HEK293 (cell line): ENCODE data around the gene PITX1.

Experiments used
- CTCF ChIA-PET: fragments of 350-600 bp; formaldehyde crosslinking; extraction: SDS; loops from one replicate; lab custom pipeline; 2021; ENCODE audit warnings: antibody characterized with exemption; lab: Yijun Ruan, JAX
- POLR2A ChIA-PET: fragments of 300-600 bp; formaldehyde crosslinking; extraction: SDS; loops from one replicate; lab custom pipeline; 2020; ENCODE audit warnings: antibody characterized with exemption, inconsistent platforms; lab: Yijun Ruan, JAX
- H3K27ac ChIP-seq: fragments of 200-500 bp; sonication (Bioruptor generic); 2 replicates; pipeline ENCODE4 v1.5.1; 2014; ENCODE audit warnings: low read depth, low read length, control low read depth, inconsistent platforms; ENCODE audit errors: extremely low read depth
- H3K36me3 ChIP-seq, 2 experiments: fragments of 200-500 bp in 1 of 2; sonication (Bioruptor generic) in 1 of 2; 1 replicate in 1 of 2; 2 replicates in 1 of 2; pipeline ENCODE4 v1.5.1; 2014 to 2017; ENCODE audit warnings: inconsistent platforms in 2 of 2, low read length in 2 of 2; ENCODE audit not compliant: control insufficient read depth in 2 of 2, insufficient read depth in 1 of 2
- H3K4me1 ChIP-seq: fragments of 200-500 bp; sonication (Bioruptor generic); 2 replicates; pipeline ENCODE4 v1.5.1; 2014; ENCODE audit warnings: mild to moderate bottlenecking, low read length, inconsistent platforms; ENCODE audit not compliant: control insufficient read depth, insufficient read depth
- H3K4me3 ChIP-seq: 2 replicates; pipeline ENCODE4 v1.5.1; 2011; ENCODE audit warnings: low read depth, mild to moderate bottlenecking, control low read depth, low read length, moderate library complexity
- H3K9me3 ChIP-seq: fragments of 200-500 bp; sonication (Bioruptor generic); 2 replicates; pipeline ENCODE4 v1.5.1; 2014; ENCODE audit warnings: low read depth, low read length, inconsistent platforms; ENCODE audit not compliant: control insufficient read depth, insufficient read depth
- AEBP2 ChIP-seq: fragments of 450-650 bp; formaldehyde crosslinking; IDR thresholded peaks from 2 replicates; pipeline ENCODE4 v1.5.1; 2016; ENCODE audit warnings: missing biosample characterization, missing genetic modification characterization, borderline replicate concordance
- BCL6B ChIP-seq: fragments of 450-650 bp; formaldehyde crosslinking; IDR thresholded peaks from 2 replicates; pipeline ENCODE4 v1.5.1; 2017; ENCODE audit warnings: missing biosample characterization, missing genetic modification characterization
- GLIS2 ChIP-seq: fragments of 450-650 bp; formaldehyde crosslinking; IDR thresholded peaks from 2 replicates; pipeline ENCODE4 v1.5.1; 2016; ENCODE audit warnings: missing biosample characterization, missing genetic modification characterization
- KLF16 ChIP-seq: fragments of 450-650 bp; formaldehyde crosslinking; IDR thresholded peaks from 2 replicates; pipeline ENCODE4 v1.5.1; 2017; ENCODE audit warnings: missing biosample characterization, missing genetic modification characterization
- PBX3 ChIP-seq: sonication (generic); formaldehyde crosslinking; IDR thresholded peaks from 2 replicates; pipeline ENCODE4 v1.8.1; 2022; ENCODE audit warnings: mild to moderate bottlenecking, moderate library complexity, missing genetic modification reagents
- RBAK ChIP-seq: fragments of 450-650 bp; formaldehyde crosslinking; IDR thresholded peaks from 2 replicates; pipeline ENCODE4 v1.5.1; 2016; ENCODE audit warnings: missing biosample characterization, missing genetic modification characterization
- SP3 ChIP-seq: fragments of 450-650 bp; formaldehyde crosslinking; IDR thresholded peaks from 2 replicates; pipeline ENCODE4 v1.5.1; 2016; ENCODE audit warnings: missing biosample characterization, missing genetic modification characterization
- ZBTB11 ChIP-seq: fragments of 450-650 bp; formaldehyde crosslinking; conservative IDR thresholded peaks from 2 replicates; pipeline ENCODE4 v1.5.1; 2016; ENCODE audit warnings: low read depth, missing biosample characterization, missing genetic modification characterization
- ZNF133 ChIP-seq: fragments of 450-650 bp; formaldehyde crosslinking; IDR thresholded peaks from 2 replicates; pipeline ENCODE4 v1.5.1; 2016; ENCODE audit warnings: missing biosample characterization, missing genetic modification characterization
- ZNF211 ChIP-seq: fragments of 450-650 bp; formaldehyde crosslinking; IDR thresholded peaks from 2 replicates; pipeline ENCODE4 v1.5.1; 2016; ENCODE audit warnings: low read depth, missing biosample characterization, missing genetic modification characterization
- ZNF221 ChIP-seq: fragments of 450-650 bp; formaldehyde crosslinking; IDR thresholded peaks from 2 replicates; pipeline ENCODE4 v1.5.1; 2017; ENCODE audit warnings: missing biosample characterization, missing genetic modification characterization, borderline replicate concordance
- ZNF266 ChIP-seq: fragments of 450-650 bp; formaldehyde crosslinking; IDR thresholded peaks from 2 replicates; pipeline ENCODE4 v1.5.1; 2016; ENCODE audit warnings: missing biosample characterization, missing genetic modification characterization, low read depth
- ZNF292 ChIP-seq: fragments of 450-650 bp; formaldehyde crosslinking; IDR thresholded peaks from 2 replicates; pipeline ENCODE4 v1.5.1; 2016; ENCODE audit warnings: low read depth, missing biosample characterization, missing genetic modification characterization, borderline replicate concordance
- ZNF501 ChIP-seq: fragments of 450-650 bp; formaldehyde crosslinking; IDR thresholded peaks from 2 replicates; pipeline ENCODE4 v1.5.1; 2016; ENCODE audit warnings: missing biosample characterization, missing genetic modification characterization
- ZNF555 ChIP-seq: fragments of 450-650 bp; formaldehyde crosslinking; conservative IDR thresholded peaks from 2 replicates; pipeline ENCODE4 v1.5.1; 2017; ENCODE audit warnings: missing biosample characterization, mild to moderate bottlenecking, missing genetic modification characterization, inconsistent platforms
- ZNF561 ChIP-seq: fragments of 450-650 bp; IDR thresholded peaks from 2 replicates; pipeline ENCODE4 v1.5.1; 2018; ENCODE audit warnings: missing biosample characterization, missing genetic modification characterization, borderline replicate concordance
- ZNF623 ChIP-seq: fragments of 450-650 bp; formaldehyde crosslinking; IDR thresholded peaks from 2 replicates; pipeline ENCODE4 v1.5.1; 2016; ENCODE audit warnings: missing biosample characterization, missing genetic modification characterization
- TF ChIP-seq, protein P1 (sequence below): fragments of 450-650 bp; formaldehyde crosslinking; IDR thresholded peaks from 2 replicates; pipeline ENCODE4 v1.5.1; 2016; ENCODE audit warnings: missing biosample characterization, missing genetic modification characterization
- TF ChIP-seq, protein P2 (sequence below): fragments of 450-650 bp; formaldehyde crosslinking; IDR thresholded peaks from 2 replicates; pipeline ENCODE4 v1.5.1; 2017; ENCODE audit warnings: missing biosample characterization, mild to moderate bottlenecking, missing genetic modification characterization, moderate library complexity

Gene PITX1

DNA sequence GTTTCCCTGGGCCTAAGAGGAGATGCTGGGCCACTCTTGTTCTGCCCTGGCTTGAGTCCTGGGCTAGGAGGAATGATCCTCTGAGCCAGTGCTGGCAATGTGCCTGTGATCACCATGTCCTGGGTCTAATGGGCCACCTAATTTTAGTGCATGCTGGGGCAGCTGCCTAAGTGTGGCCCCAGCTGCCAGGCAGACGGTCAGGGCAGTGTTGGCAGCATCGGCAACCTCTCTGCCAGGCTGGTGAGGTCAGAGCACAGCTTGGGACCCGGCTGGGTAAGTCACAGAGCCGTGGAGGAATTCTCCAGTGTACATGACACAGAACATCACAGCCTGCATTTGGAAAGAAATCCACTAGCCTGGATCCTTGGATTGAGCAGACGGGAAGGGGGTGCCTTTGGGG is 21.4 kb upstream of the PITX1 start (continued):
- TF ChIP-seq ZNF292 (tag by site-specific recombination) (no peak), ZNF561 (tag by site-specific recombination) (no peak), ZNF501 (tag by site-specific recombination) (no peak), ZNF211 (tag by site-specific recombination) (no peak), GLIS2 (no peak), ZNF623 (tag by site-specific recombination) (no peak), SP3 (tag by site-specific recombination) (no peak), BCL6B (tag by site-specific recombination) (no peak), ZBTB11 (tag by site-specific recombination) (no peak), ZNF221 (no peak), RBAK (tag by site-specific recombination) (no peak)
- TF ChIP-seq, all 188 proteins: peak for 0

DNA sequence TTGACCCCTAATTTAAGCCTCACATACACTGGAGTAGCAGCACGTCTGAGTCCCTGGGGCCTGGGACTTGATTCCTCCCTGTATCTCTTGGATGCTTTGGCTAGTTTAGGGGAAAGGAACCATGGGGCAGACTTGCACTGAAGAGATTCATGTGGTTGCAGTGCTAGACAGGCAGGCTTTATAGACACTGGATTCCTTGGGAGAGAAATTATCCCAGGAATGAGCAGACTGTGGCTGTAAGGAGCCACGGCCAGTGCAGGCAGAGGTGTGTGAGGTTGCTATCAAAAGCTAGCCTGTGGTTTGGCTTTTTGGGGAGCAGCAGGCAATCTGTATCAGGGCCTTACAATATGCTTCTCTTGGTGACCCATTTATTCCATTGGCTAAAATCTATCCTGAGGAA is 20.5 kb upstream of the PITX1 start:
- Histone ChIP-seq H3K27ac (no peak overlapping the region), H3K36me3 (no peaks in the 10 kb centered on the region), H3K4me1 (no peaks in the 10 kb centered on the region), H3K4me3 (no peak overlapping the region), H3K9me3 (no peaks in the 10 kb centered on the region)
- TF ChIP-seq, protein P1, sequence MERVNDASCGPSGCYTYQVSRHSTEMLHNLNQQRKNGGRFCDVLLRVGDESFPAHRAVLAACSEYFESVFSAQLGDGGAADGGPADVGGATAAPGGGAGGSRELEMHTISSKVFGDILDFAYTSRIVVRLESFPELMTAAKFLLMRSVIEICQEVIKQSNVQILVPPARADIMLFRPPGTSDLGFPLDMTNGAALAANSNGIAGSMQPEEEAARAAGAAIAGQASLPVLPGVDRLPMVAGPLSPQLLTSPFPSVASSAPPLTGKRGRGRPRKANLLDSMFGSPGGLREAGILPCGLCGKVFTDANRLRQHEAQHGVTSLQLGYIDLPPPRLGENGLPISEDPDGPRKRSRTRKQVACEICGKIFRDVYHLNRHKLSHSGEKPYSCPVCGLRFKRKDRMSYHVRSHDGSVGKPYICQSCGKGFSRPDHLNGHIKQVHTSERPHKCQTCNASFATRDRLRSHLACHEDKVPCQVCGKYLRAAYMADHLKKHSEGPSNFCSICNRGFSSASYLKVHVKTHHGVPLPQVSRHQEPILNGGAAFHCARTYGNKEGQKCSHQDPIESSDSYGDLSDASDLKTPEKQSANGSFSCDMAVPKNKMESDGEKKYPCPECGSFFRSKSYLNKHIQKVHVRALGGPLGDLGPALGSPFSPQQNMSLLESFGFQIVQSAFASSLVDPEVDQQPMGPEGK, result no peak
- POLR2A ChIA-PET, result no interaction called here
- CTCF ChIA-PET, result no interaction called here

DNA sequence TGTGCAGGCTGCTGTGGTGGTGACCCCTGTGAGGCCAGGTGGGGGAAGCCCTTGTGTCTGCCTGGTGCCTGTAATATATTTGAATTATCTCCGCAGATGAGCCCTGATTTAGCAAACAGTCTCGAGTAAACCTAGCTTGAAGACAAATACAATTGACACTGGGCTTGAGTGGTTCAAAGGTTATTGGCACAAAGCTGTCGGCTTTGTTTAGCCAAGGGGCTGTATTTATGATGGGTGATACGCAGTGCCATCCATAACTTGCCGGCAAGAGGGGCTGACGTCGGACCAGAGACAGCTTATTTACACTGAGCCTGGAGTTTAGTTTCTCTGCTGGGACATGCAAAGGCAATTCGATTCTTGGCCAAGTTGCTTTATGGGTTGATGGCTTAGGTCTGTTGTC is 20.0 kb upstream of the PITX1 start:
- Histone ChIP-seq H3K4me3 (no peak overlapping the region), H3K4me1 (no peaks in the 10 kb centered on the region), H3K9me3 (no peaks in the 10 kb centered on the region), H3K27ac (no peak overlapping the region), H3K36me3 (no peaks in the 10 kb centered on the region)
- ChIA-PET POLR2A (no interaction called here), CTCF (no interaction called here)
- TF ChIP-seq AEBP2 (tag by site-specific recombination) (no peak), ZNF133 (tag by site-specific recombination) (no peak), ZNF555 (tag by site-specific recombination) (no peak), ZNF266 (tag by site-specific recombination) (no peak), PBX3 (CRISPR knock-in tag) (no peak), KLF16 (tag by site-specific recombination) (no peak), ZNF623 (tag by site-specific recombination) (no peak)
- TF ChIP-seq, protein P2, sequence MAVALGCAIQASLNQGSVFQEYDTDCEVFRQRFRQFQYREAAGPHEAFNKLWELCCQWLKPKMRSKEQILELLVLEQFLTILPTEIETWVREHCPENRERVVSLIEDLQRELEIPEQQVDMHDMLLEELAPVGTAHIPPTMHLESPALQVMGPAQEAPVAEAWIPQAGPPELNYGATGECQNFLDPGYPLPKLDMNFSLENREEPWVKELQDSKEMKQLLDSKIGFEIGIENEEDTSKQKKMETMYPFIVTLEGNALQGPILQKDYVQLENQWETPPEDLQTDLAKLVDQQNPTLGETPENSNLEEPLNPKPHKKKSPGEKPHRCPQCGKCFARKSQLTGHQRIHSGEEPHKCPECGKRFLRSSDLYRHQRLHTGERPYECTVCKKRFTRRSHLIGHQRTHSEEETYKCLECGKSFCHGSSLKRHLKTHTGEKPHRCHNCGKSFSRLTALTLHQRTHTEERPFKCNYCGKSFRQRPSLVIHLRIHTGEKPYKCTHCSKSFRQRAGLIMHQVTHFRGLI (tag by site-specific recombination), result no peak
